ENCODE measurements around the gene FOXN3.

Gene FOXN3

GRCh38 chr14:89430391-89431236 is 13.6 kb upstream of the FOXN3 start:
- no peak for DNase-seq

DNA sequence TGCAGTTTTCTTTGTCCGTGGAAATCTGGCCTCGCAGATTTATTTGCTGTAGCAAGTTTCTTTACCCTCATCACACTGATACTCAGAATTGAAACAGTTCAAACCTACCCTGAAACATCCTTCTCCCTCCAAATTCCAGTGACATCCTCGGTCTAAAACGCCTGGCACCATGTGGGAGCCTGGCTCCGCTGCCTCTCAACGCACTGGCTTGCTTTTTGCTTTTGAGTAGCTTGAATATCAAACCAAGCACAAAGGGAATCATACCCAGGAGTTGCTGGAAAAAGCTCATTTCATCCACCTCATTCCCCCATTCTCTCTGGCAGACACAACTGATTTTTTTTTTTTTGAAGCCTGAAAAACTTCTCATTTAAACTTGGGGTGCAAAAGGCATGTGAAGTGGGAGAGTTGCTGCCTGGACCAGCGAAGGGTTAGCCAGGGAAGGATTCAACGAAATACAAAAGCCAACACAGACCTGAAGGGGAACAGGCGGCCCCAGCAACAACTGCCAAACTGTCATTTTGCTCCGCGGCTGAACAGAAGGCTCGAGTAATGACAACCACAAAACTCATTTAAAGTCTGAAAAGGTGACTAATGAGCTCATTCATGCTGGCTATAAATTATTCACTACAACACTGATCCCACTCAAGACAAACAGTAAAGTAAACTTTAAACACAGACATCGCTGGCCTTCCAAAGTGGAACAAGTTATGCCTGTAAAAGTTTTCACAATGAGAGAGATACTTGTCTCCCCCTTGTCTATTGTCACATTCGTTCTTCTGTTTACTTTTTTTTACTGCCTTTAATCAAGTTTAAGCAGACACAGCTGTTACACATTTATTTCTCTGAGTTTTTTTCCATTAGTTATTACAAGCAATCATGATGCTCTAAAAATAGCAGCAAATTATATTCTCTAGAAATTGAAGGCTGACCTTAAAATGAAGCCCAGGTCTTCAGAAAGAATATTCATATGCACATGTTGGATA is 12.5 kb upstream of the FOXN3 start:
- no peak for DNase-seq

DNA sequence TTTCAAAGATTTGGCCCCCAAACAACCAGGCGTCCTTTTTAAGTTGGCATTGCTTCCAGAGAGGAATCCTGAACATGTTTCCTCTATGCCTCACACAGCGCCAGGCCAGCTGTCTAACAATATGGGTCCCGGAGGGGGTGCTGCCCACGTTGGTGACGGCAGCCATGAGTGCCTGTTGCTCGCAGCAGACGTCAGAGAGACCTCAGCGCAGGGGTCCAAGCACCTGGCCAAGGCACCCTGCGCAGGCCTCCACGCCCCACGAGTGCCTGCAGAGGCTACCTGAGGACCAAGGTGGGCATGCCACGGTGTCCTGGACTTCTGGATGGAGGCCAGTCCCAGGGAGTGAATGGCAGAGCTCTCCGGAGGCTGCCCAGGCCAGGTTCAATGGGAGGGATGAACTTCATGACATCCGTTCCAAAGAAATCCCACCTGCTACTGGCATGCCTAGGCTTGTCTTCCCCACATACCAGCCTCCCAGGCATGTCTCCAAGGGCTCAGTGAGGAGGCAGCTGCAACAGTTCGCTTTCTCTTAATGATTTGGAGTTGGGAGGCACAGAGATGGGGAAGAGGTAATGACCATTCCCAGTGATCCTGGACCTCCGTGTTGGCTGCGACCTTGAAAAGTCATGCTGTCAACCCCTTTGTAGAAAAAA is 11.6 kb upstream of the FOXN3 start:
- DNase-seq = no peak

- DNase-seq = no peak
Measured at GRCh38 chr14:89428173-89428523, 11.1 kb upstream of the FOXN3 start.

DNA sequence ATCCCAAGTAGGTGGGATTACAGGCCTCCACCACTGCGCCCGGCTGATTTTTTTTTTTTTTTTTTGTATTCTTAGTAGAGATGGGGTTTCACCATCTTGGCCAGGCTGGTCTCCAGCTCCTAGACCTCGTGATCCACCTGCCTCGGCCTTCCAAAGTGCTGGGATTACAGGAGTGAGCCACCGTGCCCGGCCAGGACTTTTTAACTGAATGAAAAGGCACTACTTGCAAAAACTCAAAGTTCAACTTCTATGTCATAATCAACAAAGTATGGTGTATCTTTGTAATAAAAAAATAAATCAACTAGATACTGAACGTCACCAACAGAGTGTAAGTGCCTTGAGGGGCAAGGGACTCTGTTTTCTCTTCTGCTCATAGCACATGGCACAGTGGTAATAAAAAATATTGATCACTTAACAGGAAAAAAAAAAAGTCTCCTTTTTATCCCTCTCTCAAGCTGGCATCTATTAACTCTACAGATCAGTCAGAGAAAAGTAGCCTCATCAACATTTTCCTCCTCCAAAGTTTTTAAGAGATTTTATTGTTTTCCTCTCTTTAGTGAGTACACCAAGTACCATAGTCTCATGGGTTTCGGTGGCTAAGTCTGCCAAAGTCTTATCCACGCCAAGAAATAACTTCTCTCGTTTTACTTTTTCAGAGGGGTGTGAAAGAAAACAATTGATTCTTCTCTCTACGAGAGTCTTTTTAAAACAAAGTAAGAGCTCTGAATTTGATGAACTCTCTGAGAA is 10.6 kb upstream of the FOXN3 start:
- DNase-seq = no peak

- DNase-seq = no peak
Measured at GRCh38 chr14:89425931-89426330, 8.9 kb upstream of the FOXN3 start.

GRCh38 chr14:89424241-89424640 is 7.2 kb upstream of the FOXN3 start:
- no peak for DNase-seq

- no peak for DNase-seq
Measured at GRCh38 chr14:89422952-89423345, 5.9 kb upstream of the FOXN3 start.

DNA sequence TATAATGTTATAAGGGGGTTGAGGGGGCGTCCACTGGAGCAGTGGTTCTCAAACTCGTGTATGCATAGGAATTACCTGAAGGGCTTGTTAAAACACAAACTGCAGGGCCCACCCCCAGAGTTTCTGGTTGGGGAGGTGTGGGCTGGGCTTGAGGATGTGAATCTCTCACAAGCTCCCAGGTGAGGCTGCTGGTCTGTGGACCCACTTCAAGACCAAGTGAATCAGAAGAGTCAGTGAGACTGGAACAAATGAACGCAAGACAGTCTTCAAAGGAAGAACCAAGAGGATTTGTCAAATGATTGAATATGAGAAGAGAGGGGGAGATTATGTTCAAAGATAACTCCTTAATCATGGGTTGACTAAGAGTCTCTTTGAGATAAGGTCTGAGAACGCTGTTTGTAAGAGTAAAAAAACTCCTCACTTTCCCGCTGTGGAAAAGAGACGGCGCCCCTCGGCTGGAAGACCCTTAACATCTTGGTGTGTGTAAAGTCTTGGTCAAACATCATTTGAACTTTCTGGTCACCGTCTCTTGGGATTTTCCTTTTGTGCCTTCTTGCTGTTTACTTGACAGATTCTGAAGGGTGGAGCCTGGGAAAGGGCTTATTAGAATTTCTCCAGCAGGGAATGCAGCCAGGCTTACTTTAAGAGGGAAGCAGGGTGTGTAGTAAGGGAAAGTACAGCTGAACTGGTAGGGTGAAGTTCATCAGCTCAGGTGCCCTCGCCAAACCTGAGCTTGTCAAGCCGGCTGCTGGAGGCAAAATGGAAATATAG is 5.3 kb upstream of the FOXN3 start:
- DNase-seq = no peak

GRCh38 chr14:89420502-89420901 is 3.5 kb upstream of the FOXN3 start:
- no peak for DNase-seq

DNA sequence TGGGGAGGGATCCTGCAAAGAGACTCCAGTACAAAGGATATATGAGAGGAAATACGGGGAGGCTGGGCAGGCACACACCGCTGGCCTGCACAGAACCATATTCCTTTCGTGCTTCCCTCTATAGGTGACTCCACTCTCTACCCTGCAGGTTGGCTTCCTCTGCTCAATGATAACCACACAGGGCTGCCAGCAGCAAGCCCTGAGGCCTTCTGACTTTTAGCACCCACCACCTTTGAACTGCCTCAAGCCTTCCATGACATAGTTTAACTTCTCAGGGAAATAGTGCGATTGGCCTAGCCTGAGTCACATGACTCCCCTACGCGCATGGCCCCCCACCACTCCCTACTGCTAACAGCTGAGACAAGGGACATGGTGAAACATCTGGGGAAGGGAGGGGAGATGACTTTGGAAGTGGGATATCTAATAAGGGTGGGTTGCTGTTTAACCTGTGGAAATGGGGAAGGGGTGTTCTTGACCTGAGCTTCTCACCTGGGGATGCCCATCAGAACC is 3.0 kb upstream of the FOXN3 start:
- no peak for DNase-seq

- DNase-seq = no peak
Measured at GRCh38 chr14:89418976-89419375, 1.9 kb upstream of the FOXN3 start.

DNA sequence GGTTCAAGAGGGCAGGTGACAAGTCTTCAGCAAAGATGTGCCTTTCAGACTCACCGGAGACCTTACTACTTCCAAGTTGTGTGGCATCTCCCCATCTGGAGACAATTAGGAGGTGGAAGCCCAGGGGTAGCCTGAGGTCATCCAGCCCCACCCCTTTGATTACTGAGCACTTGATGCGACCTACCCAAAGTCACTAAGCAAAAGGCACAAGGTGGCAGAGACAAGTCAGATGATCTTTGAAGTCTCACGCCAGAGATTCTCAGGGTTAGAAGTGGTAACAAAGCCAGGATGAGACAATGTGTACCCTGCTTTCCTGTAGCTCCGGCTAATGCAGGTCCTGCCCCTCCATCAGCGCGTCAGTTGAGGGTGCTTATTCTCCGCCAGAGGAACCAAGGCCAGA is 1.4 kb upstream of the FOXN3 start:
- DNase-seq = no peak

DNA sequence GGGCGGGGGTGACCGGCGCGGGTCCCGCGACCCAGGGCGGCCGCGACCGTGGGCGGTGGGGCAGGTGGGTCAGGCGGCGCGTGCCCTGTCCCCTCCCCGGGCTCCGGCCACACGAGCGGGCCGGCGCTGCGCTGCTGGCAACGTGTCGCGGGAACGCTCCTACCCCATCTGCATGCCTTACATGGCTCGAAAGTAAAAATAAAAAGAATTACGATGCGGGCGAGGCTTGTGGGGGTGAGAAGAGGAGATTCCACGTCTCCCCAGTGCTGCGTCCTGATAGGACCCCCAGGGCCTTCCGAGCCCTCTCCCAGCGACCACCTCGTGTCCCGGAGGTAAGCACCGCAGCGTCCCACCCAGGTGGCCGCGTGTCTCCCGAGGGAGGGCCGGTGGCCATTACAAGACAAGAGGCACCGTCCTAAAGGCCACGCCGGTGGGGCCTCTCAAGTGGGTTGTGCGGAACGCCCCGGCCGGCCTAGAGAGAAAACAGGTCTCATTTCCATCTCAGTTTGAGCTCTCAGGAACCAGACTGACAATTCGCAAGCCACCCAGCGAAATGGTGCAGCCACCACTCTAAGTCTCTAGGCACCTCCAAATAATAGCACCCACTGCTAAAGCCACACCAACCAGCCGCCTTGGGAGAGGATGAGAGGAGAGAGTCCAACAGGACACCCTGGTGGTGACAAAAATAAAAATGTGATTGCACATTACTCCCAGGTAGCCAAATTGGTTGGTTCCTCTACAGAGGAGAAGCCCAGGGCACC is 612 bp upstream of the FOXN3 start:
- DNase-seq = peak; percentile 53

DNA sequence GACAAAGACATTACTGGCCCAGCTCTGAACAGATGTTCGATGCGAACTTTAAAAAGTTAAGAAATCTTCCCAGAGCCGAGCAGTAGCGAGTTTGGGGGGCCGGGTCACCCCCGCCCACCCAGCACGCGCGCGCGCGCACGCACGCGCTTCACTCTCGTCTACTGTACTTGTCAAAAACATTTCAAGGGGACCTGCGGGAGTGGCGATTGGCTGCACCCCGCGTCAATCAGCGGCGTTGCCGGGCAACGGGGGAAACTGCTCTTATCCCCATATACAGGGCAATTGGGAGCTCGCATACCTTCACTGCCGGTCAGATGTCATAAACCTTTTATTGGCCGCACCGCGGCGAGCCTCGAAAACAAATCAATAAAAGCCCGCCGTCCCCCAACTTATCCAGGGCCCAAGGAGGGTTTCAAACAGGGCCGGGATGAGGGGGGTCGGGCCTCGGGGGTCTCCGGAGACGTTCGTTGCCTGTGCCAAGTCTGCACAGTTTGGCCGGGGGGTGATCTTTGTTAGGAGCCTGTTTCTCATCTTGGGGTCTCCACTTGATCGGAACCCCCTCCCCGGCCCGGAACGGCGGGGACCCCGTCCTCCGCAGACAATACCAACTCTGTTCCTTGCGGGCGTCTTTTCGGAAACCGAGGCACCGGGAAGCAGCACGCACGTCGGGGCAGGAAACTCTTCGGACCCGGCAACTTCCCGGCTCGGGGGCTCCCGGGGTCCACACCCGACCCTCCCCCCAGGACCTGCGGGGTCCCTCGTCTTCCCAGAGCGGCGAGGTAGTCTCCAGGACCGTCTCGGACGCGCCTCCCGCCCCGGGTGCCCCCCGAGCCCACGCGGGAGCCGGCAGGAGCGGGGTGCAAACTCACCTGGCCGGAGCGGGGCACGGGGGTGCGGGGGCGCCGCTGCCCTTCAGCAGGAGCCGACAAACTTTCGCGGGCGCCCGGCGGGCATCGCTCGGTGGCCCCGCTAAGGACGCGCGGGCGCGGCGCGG is 734 bp downstream of the FOXN3 start:
- DNase-seq = peak; percentile 99

GRCh38 chr14:89415159-89415558 is 1.9 kb downstream of the FOXN3 start:
- no peak for DNase-seq

GRCh38 chr14:89411976-89412375 is 5.1 kb downstream of the FOXN3 start:
- no peak for DNase-seq

DNA sequence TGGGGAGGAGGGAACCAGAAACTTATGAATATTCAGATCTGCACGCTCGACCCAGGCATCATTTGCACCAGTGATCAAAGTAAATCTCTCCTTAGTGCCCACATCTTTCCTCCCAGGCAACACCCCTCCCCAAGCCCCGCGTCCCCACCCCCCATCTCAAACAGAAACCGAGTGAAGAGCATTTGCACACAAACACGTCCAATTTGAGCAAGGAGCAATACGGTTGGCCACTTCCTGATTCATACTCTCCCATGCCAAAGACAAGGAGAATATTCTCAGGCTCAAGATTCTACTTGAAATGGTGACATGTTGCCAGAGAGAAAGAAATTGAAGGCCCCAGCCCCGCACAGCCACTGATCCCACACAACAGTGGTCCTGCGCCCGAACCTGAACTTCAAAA is 7.1 kb downstream of the FOXN3 start:
- no peak for DNase-seq

GRCh38 chr14:89408907-89409700 is 7.9 kb downstream of the FOXN3 start:
- DNase-seq = no peak
